HG02759 (cell line): ENCODE measurements around the gene DCLK2.

Experiments
- ATAC-seq: cut with Tn5 transposase; IDR thresholded peaks from one replicate; pipeline ENCODE4 v1.9.1; 2021; ENCODE audit warnings: mild to moderate bottlenecking, moderate library complexity; ENCODE audit not compliant: unreplicated experiment

Gene DCLK2

GRCh38 chr4:150115851-150116250, 37.6 kb downstream of the DCLK2 start:
- no peak for ATAC-seq

GRCh38 chr4:150116506-150116905, 38.3 kb downstream of the DCLK2 start:
- no peak for ATAC-seq

- no peak for ATAC-seq
Measured at GRCh38 chr4:150117094-150117493, 38.8 kb downstream of the DCLK2 start.

- ATAC-seq = no peak
Measured at GRCh38 chr4:150117629-150118028, 39.4 kb downstream of the DCLK2 start.

GRCh38 chr4:150119492-150119891, 41.2 kb downstream of the DCLK2 start:
- ATAC-seq = no peak

- ATAC-seq = peak; percentile 29
Measured at GRCh38 chr4:150123087-150123486, 44.8 kb downstream of the DCLK2 start.

GRCh38 chr4:150123796-150124677, 45.8 kb downstream of the DCLK2 start:
- ATAC-seq = no peak

GRCh38 chr4:150126201-150126863, 48.1 kb downstream of the DCLK2 start:
- ATAC-seq = peak; percentile 44

GRCh38 chr4:150126864-150127203, 48.6 kb downstream of the DCLK2 start:
- ATAC-seq = peak; percentile 75

GRCh38 chr4:150127757-150128156, 49.5 kb downstream of the DCLK2 start:
- ATAC-seq = no peak

- no peak for ATAC-seq
Measured at GRCh38 chr4:150130933-150131332, 52.7 kb downstream of the DCLK2 start.

- ATAC-seq = no peak
Measured at GRCh38 chr4:150131581-150132228, 53.5 kb downstream of the DCLK2 start.

GRCh38 chr4:150133605-150134004, 55.4 kb downstream of the DCLK2 start:
- no peak for ATAC-seq

GRCh38 chr4:150135134-150135772, 57.0 kb downstream of the DCLK2 start:
- ATAC-seq = no peak

- ATAC-seq = no peak
Measured at GRCh38 chr4:150136036-150136435, 57.8 kb downstream of the DCLK2 start.

GRCh38 chr4:150136481-150136880, 58.2 kb downstream of the DCLK2 start:
- no peak for ATAC-seq

GRCh38 chr4:150139297-150139865, 61.1 kb downstream of the DCLK2 start:
- no peak for ATAC-seq

GRCh38 chr4:150140774-150141400, 62.6 kb downstream of the DCLK2 start:
- no peak for ATAC-seq

GRCh38 chr4:150141756-150142155, 63.5 kb downstream of the DCLK2 start:
- no peak for ATAC-seq

GRCh38 chr4:150142831-150143230, 64.6 kb downstream of the DCLK2 start:
- no peak for ATAC-seq
